Upper lobe of left lung (tissue), 6 donors: ENCODE results near the gene DQX1. TPM values are rescaled to one million over a fixed set of nuclear protein-coding genes. Genes with fewer than 3 reads are reported as not detected.

ENCODE experiments used
- ATAC-seq, 2 donors: fragments of 200-7000 bp; cut with Tn5 transposase; one replicate each; pipeline ENCODE4 v1.9.1; 2022; ENCODE audit warnings: mild to moderate bottlenecking in 2 of 2, moderate library complexity in 2 of 2; ENCODE audit not compliant: low FRiP score in 2 of 2
- DNase-seq, 2 donors: peaks; one replicate each; pipeline ENCODE4 v3.0.0-alpha.2; 2019 to 2020
- H3K27ac ChIP-seq, 4 donors: fragments of 200-600 bp; sonication (generic); one replicate each; pipeline ENCODE4 v1.5.1; 2016 to 2019
- H3K27me3 ChIP-seq, 4 donors: fragments of 200-600 bp; sonication (generic); one replicate each; pipeline ENCODE4 v1.5.1; 2017 to 2019
- H3K36me3 ChIP-seq, 4 donors: fragments of 200-600 bp; sonication (generic); one replicate each; pipeline ENCODE4 v1.5.1; 2016 to 2019
- H3K4me1 ChIP-seq, 4 donors: fragments of 200-600 bp; sonication (generic); one replicate each; pipeline ENCODE4 v1.5.1; 2018 to 2019
- H3K4me3 ChIP-seq, 4 donors: fragments of 200-600 bp; sonication (generic); one replicate each; pipeline ENCODE4 v1.5.1; 2017 to 2019; ENCODE audit warnings: mild to moderate bottlenecking in 2 of 4, moderate library complexity in 1 of 4
- H3K9me3 ChIP-seq, 4 donors: fragments of 200-600 bp; sonication (generic); one replicate each; pipeline ENCODE4 v1.5.1; 2018 to 2019
- EP300 ChIP-seq, 4 donors: sonication (generic); formaldehyde crosslinking; IDR thresholded peaks; one replicate each; pipeline ENCODE4 v1.5.1; 2017; ENCODE audit warnings: antibody characterized with exemption in 4 of 4, control low read depth in 2 of 4
- POLR2A ChIP-seq, 4 donors: fragments of 450-650 bp; IDR thresholded peaks; one replicate each; pipeline ENCODE4 v1.5.1; 2016 to 2017; ENCODE audit warnings: antibody characterized with exemption in 4 of 4, mild to moderate bottlenecking in 2 of 4
- POLR2AphosphoS5 ChIP-seq, 2 donors: sonication (generic); formaldehyde crosslinking; IDR thresholded peaks; one replicate each; pipeline ENCODE4 v1.5.1; 2017; ENCODE audit warnings: antibody characterized with exemption in 2 of 2
- WGBS, 2 donors: methylation state at CpG; one replicate each; pipeline ENCODE4 v1.1.5; 2017 to 2018; 5-methylcytosine and 5-hydroxymethylcytosine counted together
- total RNA-seq, 6 donors: library from RNA; depleted of rRNA in 4 of 6; stranded (reverse); fragments of >200 nt in 4 of 6; gene quantifications; one replicate each; pipeline versions ENCODE4 v1.1.0 to v1.2.1, GENCODE V29; 2016 to 2021
- TF ChIP-seq, protein P1 (sequence below), 6 experiments: fragments of 450-650 bp in 4 of 6; fragments of 200-600 bp in 2 of 6; sonication (generic) in 2 of 6; IDR thresholded peaks; one replicate each; pipeline ENCODE4 v1.5.1; 2016 to 2019; ENCODE audit warnings: antibody characterized with exemption in 6 of 6
- donor health status: DM: no; HTN: no; CAD: no; lungs with moderate emphysema.
- donor health status: DM: no; HTN: yes; CAD: no; lungs with severe emphysema.

DQX1 gene
- total RNA-seq, 6 donors from 2014 or later: 0.26 to 0.37 (median 0.33) TPM; not detected in 3

DNA sequence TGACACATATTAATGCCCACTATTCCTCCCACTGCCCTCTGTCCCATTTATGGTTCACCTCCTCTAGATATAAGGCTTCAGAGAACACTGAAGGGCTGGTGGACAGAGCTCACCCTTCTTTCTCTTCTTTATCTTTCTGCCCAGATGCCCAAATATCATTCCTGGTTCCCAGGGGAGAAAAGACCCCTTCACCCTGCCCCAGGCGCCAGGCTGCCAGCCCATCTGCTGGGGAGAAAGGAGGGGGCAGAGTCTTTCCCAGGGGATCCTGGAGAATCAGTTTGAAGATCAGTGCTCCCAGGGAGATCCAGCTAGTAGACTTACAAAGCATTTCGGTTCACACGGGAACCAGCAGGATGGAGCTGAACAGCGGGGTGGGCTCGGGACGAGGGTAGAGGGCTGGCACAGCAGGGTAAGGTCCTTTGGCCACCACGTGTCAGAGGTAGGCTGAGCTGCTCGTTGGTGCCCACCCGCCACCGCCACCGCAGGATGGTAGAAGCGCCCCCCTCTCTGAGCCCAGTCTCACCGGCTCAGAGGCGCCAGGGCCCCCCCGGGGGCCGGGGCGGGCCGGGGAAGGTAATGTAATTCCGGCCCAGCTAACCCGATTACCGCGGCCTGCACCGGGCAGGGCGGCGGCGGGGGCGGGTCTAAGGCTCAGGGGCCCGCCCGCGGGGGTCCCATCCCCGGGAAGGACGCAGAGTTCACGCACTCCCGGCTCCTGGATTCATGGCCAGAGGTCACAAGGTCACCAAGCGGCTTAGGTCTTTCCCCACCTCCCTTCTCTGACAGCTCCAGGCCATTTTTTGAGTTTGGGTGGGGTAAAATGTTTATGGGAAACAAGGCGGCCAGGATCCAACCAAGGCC, 13.1 kb downstream of the DQX1 start:
- Histone ChIP-seq H3K4me3 (no peak overlapping the region), H3K36me3 (no peaks in the 10 kb centered on the region), H3K9me3 (no peaks in the 10 kb centered on the region), H3K27ac (no peak overlapping the region), H3K4me1 (peaks cover 30 to 35% (median 33%) of the 10 kb centered on the region in 4 donors), H3K27me3 (peaks cover 6 to 62% (median 44%) of the 10 kb centered on the region in 4 donors)
- ATAC-seq (no peak), DNase-seq (peak in 1 of 2 donors; percentile 73)
- TF ChIP-seq POLR2A (IDR thresholded peaks at IDR 0.05): no peak
- 4 to 23% methylated on average over 8 to 9 of the region's 36 CpGs for WGBS, 2 donors

DNA sequence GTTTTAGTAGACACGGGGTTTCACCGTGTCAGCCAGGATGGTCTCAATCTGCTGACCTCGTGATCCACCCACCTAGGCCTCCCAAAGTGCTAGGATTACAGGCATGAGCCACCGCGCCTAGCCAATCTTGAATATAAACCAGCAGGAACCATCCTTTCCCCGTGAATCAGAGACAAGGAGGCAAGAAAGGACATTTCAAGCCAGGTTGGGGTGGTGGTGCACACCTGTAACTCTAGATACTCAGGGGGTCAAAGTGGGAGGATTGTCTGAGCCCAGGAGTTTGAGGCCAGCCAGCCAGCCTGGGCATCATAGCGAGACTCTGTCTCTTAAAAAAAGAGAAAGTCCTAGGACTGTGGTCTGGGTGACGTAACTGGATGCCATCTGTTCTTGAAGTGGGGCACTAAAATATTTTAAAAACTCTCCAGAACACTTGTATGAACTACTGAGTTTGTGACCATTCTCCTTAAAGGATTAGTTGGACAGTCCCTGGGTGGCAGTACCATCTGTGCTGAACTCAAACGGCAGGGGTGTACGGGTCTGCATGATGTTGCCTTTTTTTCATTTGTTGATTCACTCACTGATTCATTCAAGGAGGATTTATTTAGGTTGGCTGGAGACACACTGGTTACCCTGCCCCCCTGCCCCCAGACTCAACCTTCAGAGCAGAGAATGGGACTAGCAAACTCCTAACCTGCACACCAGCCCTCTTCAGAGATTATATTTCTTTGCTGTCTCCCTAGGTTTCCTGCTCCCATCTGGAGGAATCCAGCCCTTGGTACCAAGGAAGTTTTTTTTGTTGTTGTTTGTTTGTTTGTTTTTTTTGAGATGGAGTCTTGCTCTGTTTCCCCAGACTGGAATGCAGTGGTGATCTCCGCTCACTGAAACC, 14.7 kb downstream of the DQX1 start:
- Histone ChIP-seq H3K27ac (no peak overlapping the region), H3K36me3 (no peaks in the 10 kb centered on the region), H3K4me1 (peaks cover 35 to 43% (median 39%) of the 10 kb centered on the region in 4 donors), H3K27me3 (peaks cover 6 to 50% (median 40%) of the 10 kb centered on the region in 4 donors), H3K4me3 (no peak overlapping the region), H3K9me3 (no peaks in the 10 kb centered on the region)
- ATAC-seq (no peak), DNase-seq (no peak)
- TF ChIP-seq EP300 (IDR thresholded peaks at IDR 0.05) (no peak), POLR2A (IDR thresholded peaks at IDR 0.05) (no peak), POLR2AphosphoS5 (IDR thresholded peaks at IDR 0.05) (no peak)
- TF ChIP-seq, protein P1, sequence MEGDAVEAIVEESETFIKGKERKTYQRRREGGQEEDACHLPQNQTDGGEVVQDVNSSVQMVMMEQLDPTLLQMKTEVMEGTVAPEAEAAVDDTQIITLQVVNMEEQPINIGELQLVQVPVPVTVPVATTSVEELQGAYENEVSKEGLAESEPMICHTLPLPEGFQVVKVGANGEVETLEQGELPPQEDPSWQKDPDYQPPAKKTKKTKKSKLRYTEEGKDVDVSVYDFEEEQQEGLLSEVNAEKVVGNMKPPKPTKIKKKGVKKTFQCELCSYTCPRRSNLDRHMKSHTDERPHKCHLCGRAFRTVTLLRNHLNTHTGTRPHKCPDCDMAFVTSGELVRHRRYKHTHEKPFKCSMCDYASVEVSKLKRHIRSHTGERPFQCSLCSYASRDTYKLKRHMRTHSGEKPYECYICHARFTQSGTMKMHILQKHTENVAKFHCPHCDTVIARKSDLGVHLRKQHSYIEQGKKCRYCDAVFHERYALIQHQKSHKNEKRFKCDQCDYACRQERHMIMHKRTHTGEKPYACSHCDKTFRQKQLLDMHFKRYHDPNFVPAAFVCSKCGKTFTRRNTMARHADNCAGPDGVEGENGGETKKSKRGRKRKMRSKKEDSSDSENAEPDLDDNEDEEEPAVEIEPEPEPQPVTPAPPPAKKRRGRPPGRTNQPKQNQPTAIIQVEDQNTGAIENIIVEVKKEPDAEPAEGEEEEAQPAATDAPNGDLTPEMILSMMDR (IDR thresholded peaks at IDR 0.05): no peak
- WGBS, 2 donors: 28 to 42% methylated on average over 11 of the region's 11 CpGs

DNA sequence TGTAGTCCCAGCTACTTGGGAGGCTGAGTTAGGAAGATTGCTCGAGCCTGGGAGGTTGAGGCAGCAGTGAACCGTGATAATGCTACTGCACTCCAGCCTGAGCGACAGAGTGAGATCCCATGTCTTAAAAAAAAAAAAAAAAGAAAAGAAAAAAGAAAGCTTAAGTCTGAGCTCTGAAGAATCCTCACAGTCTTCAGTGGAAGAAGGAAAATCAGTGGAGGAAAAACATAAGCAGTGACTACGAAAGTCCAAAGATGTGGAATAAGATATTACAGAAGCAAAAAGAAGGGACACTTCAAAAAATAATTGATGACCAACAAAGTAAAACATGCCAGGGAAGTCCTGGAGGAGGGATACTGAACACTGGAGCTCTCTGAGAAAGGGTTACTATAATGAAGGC, 15.8 kb downstream of the DQX1 start:
- no peak for DNase-seq
- Histone ChIP-seq H3K4me1 (peaks cover 35 to 43% (median 39%) of the 10 kb centered on the region in 4 donors), H3K27me3 (peaks cover 6 to 40% (median 30%) of the 10 kb centered on the region in 4 donors), H3K36me3 (peaks cover 0 to 10% (median under 1%) of the 10 kb centered on the region in 4 donors), H3K9me3 (no peaks in the 10 kb centered on the region), H3K27ac (no peak overlapping the region), H3K4me3 (no peak overlapping the region)
- no peak for ATAC-seq
- WGBS, 2 donors: 71 to 88% methylated on average over 4 of the region's 4 CpGs
- no peak for TF ChIP-seq EP300 (IDR thresholded peaks at IDR 0.05)
- TF ChIP-seq, protein P1 (IDR thresholded peaks at IDR 0.05): no peak
- TF ChIP-seq POLR2AphosphoS5 (IDR thresholded peaks at IDR 0.05): no peak
- TF ChIP-seq POLR2A (IDR thresholded peaks at IDR 0.05): no peak

DNA sequence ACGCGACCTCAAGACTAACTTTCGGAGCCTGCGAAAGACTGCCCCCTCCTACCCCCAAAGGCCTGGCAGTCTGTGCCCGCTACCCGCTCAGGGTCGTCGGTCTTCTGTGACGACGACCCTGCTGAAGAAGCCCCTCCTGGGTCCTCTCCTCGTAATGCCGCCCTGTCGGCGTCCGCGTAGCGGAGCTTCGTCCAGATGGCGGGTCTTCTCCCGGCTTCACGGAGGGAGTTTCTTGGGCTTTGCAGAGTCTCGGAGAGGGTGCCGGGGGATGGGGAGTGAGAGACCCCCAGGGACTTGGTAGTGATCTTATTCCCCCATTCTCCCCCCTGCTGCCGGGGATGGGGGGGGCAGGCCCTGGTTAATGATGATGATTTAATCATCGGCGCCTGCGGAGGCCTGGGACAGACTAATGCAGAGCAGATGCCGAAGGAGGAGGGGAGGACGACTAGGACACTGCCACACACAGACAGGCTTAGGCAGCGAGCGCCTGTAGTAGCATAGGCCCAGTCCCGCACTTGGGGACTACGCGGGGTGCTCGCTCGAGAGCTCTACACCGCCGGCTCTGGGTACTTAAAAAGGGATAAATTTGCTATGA, 18.0 kb downstream of the DQX1 start:
- Histone ChIP-seq H3K9me3 (no peaks in the 10 kb centered on the region), H3K4me3 (peak overlapping the region; percentile 44 to 82 (median 56)), H3K27me3 (peaks cover 0 to 17% (median 7%) of the 10 kb centered on the region in 4 donors), H3K4me1 (peaks cover 33 to 49% (median 39%) of the 10 kb centered on the region in 4 donors), H3K36me3 (peaks cover 0 to 22% (median 6%) of the 10 kb centered on the region in 4 donors), H3K27ac (peak overlapping the region; percentile 96 to 100 (median 98))
- TF ChIP-seq POLR2A (IDR thresholded peaks at IDR 0.05): no peak
- ATAC-seq: peak in 1 of 2 donors; percentile 27
- peak; percentile 40 to 82 for DNase-seq
- 19 to 27% methylated on average over 15 to 36 of the region's 38 CpGs for WGBS, 2 donors

DNA sequence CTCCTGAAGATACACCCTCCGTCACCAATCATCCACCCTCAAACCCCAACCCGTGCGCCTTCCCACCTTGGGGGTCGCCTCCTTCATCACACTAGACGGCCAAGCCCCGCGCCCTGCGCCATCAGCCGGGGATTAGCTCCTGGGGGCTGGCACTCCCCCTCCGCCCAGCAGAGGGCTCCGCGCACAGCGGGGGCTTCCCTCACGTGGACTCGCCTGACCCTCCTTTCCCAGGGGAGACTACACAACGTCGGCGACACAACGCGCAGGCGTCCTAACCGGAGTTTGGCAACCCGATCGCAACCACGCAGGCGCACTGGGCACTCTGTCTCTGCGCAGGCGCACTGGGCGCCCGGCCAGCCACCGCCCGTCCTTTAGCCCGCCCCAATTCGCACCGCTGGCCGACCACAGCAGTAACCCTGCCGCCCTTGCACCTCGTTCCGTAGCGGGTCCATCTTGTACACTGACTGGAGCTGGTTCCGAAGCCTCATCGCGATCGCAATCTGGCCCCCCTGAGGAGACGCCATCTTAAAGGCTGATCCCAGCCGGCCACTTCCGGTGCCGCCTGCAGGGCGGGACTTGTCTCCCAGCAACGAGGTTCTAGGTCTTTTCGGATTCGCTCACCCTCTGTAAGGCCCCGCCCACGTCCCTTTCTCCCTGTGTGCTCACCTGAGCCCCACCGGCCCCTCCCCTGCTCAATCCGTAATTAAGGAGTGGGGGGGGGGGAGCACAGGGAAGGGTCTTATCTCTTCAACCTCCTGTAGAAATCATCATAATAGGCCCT, 18.7 kb downstream of the DQX1 start, which contains the start of gene PCGF1:
PCGF1 (minus strand) TSS at position 551 of the 781 bp plus-strand sequence; CDS start at position 524, 27 bp downstream.
- H3K4me1 ChIP-seq: peaks cover 33 to 56% (median 41%) of the 10 kb centered on the region in 4 donors
- peaks cover 0 to 13% (median 1%) of the 10 kb centered on the region in 4 donors for H3K27me3 ChIP-seq
- peak within 1 kb of the TSS; percentile 44 to 82 (median 56) for H3K4me3 ChIP-seq
- DNase-seq (peak; percentile 99 to 100), ATAC-seq (peak; percentile 95 to 96)
- no peaks in the 10 kb centered on the region for H3K9me3 ChIP-seq
- 1 to 4% methylated on average over 21 to 43 of the region's 56 CpGs for WGBS, 2 donors
- peaks cover 0 to 22% (median 6%) of the 10 kb centered on the region in 4 donors for H3K36me3 ChIP-seq
- H3K27ac ChIP-seq: peak within 1 kb of the TSS; percentile 96 to 100 (median 98)
- no peak for TF ChIP-seq EP300 (IDR thresholded peaks at IDR 0.05)
- TF ChIP-seq, protein P1 (IDR thresholded peaks at IDR 0.05): peak in 5 of 6 experiments; percentile 33 to 67 (median 42)
- peak in 2 of 4 donors; percentile 63 to 79 for TF ChIP-seq POLR2A (IDR thresholded peaks at IDR 0.05)
- peak; percentile 79 to 96 for TF ChIP-seq POLR2AphosphoS5 (IDR thresholded peaks at IDR 0.05)
